ENCODE data around the gene LRRC3C.

Gene LRRC3C

GRCh38 chr17:39980351-39981206 lies 53.0 kb downstream of the LRRC3C start, which contains the start of gene PSMD3:
TSS of gene PSMD3 (plus strand) at chr17:39980807. CDS start at chr17:39980971, 164 bp downstream.
- peak; percentile 100 for DNase-seq

GRCh38 chr17:39981207-39981741 lies 53.7 kb downstream of the LRRC3C start:
- no peak for DNase-seq

DNA sequence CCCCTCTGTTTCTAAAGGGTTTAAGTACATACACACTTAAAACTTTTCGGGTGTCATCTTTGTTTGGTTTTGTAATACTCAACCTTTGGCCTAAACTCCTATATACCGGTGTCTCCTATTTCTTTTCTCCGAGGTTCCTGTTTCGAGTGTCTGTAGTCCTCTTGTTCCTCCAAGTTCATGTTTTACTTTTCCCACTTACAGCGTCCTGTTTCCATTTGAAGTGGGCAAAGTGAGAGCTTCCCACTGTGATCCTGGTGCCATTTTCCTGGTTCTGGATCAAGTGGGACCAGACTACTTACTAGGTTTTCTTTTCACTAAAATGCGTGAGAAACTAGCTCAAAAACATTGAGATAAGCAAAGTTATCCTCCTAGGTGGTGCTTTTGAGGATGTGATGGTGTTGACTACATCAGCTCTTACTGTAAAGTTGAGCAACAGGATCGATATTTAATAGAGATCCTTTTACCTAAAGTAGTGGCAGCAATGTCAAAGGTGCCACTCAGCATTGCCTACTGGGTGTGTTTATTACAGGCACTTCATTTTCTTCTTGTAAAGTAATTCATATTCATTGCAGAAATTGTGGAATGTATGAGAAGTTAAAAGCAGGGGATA lies 54.3 kb downstream of the LRRC3C start:
- DNase-seq, result peak in 1 of 2 donors; percentile 37

- DNase-seq, result no peak
Measured at GRCh38 chr17:39988206-39988810, 60.8 kb downstream of the LRRC3C start.

- no peak for DNase-seq
Measured at GRCh38 chr17:39994448-39994847, 66.9 kb downstream of the LRRC3C start.
